GM19099 (cell line): ENCODE results near the gene SPAG16.

Experiments
- POLR2A ChIP-seq: IDR thresholded peaks from 3 replicates; pipeline ENCODE4 v1.6.1; 2011; ENCODE audit warnings: low read depth; ENCODE audit not compliant: insufficient read length; ENCODE audit errors: extremely low read depth

The SPAG16 gene

DNA sequence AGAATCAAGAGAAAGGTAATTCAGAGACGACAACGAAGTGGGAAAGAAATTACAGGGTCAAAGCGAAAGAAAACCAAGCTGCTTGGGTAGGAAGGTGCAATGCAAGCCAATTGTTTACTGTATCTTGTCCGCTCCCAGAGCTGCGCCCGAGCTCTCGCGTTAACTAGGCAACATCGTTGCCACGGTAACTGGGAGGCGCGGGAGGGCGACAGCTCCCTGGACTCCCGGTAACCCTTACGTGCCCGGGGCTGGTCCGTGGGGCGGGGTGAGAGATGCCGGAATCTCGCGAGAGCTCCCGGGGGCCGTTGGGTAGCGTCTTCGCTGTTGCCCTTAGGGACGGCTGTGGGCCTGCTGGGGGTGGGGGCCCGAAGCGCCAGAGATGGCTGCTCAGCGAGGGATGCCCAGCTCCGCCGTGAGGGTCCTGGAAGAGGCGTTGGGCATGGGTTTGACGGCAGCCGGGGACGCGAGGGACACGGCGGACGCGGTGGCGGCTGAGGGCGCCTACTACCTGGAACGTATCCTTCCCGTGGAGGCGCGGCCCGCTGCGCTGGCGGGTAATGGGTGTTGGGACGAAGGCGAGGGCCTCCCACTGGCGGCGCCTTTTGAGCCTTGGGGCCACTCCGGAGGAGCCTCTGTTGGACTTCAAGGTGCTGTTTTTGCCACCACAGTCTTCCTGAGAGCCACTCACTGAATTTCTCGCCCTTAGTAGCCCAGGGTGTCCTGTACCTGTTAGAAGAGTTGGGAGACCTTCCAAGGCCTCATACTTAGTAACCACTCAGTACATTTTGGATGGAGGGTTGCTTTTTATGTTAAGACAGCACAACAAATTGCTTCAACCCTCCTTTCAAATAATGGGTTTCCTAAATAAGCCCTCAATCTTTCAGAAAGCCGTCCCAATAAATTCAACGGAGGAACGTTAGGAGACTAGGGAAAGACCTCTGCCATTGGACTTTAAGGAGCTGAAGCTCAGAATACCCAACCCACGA, at the start of gene SPAG16:
TSS of gene SPAG16 (plus strand) at position 360 of the 986 bp plus-strand sequence.
- TF ChIP-seq POLR2A: peak; percentile 65

DNA sequence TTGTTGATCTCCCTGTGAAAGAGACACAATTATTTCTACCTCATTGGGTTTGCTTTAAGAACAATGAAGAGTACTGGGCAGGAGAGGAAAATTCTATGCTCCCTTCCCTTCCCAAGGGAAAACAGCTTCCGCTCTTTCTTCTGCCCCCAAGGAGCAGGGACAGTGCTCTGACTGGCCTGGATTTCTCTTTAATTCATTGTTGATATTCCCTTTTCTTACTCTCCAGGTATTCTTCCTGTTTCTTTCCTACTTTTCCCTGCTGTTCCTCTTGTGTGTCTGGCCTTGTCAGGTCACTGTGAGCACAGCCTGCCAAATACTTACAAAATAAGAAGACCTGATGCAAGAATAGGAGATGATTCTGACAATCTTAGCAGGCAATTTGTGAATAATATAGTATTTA, 49.6 kb upstream of the SPAG16 start:
- TF ChIP-seq POLR2A: no peak

DNA sequence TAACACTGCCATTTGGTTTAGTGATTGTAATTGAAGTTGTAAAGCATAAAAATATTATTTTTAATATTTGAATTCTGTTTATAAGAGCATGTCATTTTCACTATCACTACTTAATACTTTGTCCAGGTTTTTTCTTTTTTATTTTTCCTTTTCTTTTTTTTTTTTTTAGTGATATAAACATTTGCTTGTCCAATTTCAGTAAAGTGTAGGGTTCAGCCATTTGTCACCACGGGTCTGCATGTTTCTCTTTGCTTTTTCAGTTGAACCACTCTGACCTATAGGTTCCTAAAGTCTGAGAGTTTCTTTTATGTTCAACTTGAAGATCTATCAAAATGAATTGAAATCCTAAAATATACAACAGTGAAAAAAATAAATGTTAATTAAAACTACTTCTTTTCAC, 48.5 kb upstream of the SPAG16 start:
- no peak for TF ChIP-seq POLR2A

DNA sequence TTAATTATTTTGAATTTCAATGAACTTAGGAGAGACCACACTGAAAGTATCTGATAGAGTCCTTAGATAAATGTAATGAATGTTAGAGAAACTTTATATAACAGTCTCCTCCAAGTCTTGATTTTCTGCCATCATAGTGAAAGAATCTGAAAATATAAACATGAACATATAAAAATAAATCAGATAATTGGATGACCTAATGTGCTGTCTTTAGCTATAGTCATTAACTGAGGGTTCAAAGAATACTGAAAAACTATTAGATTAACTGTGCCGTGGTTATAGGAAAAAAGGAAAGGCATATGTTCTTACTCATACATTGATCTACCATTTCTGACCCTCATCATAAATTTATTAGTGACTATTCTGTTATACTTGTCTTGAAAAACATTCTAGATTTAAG, 47.0 kb upstream of the SPAG16 start:
- TF ChIP-seq POLR2A: no peak

DNA sequence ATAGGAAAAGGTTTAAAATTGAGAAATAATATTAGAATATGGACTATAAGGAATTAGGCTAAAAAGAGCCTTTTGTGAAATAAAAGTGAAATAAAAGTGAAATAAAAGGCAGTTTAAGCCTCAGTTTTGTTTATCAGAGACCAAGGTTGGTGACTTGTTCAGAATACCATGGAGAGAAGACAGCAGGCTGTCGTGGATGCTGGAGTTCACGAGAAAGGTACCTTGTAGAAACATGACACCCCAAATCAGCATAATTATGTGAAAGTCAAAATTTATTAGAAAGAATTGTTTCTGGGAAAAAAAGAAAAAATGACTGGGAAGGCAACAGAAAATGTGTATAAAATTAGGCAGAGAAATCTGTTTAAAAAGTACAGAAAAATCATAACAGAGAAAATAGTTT, 46.5 kb upstream of the SPAG16 start:
- no peak for TF ChIP-seq POLR2A

DNA sequence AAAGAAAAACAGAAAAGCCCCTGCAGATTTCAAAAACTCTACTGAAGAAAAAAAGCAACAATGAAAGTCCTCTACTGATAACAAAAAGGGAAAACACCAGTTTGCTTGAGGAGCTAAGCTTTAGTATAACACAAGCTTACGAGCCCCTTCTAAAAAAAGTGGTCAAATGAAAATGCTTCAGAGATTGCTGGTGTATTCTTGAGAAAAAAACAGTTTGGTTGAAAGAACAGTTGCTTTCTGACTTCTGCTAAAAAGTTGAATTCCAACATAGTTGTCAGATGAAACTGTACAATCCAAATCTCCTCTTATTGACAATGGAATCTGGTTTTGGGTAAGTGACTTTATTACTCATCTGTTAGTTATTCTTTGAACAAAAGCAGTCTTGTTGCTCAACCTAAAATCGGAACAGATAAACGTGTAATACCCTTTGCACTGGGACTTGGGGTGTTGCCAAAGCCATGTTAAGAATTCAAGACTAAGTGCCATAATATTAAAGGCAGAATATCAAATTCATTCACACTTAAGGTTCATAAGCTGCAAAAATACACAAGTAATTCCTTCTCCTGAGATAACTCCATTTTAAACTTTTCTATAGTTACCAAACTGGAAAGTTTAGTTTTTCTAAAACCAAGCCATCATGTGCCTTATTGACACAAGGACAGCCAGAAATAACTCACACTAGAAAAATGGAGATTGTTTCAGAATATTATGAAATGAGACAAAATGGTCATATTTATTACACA, 45.3 kb upstream of the SPAG16 start:
- peak; percentile 39 for TF ChIP-seq POLR2A

DNA sequence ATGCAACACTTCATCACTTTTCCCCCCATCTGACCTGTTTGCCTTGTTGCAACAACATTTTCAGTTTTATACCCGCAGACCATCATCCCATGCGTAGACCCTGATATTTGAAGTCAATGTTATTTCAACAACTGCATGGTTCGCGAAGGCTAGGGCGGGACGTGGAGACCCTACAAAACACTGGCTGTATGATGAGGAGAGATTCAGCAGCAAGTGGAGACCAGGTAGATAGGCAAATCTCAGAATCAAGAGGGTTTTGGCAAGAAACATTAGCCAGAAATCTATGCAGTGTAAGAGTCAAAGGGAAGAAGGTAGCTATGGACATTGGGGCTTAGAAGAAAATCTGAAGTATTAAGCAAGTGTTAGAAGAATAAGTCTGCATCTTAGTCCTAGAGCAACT, 42.4 kb upstream of the SPAG16 start:
- TF ChIP-seq POLR2A: no peak

DNA sequence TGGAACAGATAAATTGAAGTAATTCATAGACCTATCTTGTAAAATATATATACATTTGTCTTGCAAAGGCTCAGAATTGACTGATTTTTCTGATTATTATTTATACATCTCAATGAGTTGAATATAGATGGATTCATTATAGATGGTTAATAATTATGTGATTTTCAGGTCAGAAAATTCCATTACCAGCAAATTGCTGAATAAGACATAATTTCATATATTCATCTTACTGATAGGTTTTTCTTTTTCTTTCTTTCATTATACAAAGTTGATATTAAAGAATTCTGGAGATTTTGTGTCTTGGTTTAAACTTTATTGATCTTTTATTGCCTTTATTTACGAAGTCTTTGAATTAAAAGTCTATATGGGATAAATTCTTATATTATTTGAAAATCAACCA, 41.6 kb upstream of the SPAG16 start:
- no peak for TF ChIP-seq POLR2A

DNA sequence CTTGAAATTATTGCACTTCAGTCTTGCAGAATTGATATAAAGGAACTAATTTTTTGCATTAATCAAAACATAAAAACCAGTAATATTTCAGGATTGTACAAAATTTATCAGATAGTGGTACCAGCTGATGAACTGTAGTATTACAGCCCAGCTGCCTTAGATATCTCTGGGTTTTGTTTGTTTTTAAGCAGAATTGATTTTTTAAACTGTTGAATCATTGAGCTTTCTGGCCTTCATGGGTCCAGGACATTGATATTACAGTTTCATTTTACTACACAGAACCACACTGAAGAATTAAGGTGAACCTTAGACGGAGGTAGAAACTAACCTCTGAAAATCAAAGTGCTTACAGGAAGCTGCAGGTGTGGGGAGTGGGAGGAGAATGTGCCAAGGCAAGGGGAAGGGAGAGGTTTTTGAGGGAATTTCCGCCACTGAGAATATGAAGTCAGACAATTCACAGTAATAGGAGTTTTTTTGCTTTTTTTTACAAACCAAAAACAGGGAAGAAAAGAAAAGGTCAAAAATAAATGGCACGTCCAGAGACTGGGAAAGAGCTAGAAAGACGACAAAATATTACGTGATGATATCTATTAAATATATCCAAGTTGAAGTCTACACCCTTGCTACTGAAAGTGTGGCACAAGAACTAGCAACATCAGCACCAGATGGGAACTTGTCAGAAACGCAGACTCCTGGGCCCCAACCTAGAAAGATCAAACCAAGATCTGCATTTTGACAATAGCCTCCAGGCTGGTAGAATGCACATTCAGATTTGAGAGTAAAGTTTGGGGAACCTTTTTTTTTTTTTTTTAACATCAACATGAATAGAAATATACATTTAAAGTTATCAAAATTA, 40.8 kb upstream of the SPAG16 start:
- TF ChIP-seq POLR2A: no peak

DNA sequence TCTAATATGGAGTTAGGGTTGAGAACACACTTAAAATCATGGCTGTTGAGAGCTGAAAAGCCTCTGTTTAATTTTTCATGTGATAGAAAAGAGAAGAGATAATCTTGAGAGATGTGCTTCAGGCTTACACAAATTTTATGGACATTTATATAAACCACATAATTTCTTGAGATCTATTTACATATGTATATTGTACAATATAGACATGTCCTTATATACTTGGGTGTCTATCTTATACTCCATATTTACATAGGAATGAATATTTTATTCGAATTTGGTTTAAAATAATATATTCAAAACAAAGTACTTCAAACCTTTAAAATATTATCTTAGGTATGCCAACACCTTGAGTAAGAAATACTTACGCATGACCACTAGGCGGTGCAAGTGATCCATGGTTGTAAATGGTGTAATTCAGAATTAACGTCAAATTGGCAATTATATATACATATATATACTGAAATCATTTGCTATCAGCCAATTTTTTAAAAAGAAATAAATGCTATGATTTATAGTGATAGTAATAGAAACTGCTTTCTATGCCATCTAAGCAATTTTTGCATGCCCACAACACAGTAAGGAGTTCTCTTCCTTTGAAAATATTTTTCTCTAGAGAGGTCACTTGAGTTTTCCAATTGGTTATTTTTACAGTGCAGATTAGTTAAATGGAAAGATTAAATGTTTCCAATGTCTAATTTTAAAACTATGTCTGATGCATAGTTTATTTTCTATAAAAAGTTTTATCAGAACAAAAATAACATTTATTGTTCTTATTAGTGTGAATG, 37.6 kb upstream of the SPAG16 start:
- no peak for TF ChIP-seq POLR2A

DNA sequence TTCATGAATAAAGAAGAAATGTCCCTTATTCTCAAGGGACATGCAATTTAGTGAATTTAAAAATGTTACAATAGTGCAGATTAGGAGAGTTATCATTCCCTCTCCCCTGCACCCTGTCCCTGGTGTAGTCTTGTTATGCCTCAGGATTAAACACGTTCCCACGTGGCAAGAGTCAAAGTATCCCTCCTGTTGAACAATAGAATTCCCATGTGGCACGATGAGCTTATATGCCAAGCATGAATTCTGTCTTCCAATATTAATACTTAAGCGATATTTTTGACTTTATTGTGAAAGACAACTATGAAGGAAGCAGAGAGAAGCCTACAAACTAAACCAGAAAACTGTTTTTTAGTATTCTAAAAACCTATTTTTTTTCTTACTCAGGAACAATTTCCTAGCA, 36.7 kb upstream of the SPAG16 start:
- no peak for TF ChIP-seq POLR2A

DNA sequence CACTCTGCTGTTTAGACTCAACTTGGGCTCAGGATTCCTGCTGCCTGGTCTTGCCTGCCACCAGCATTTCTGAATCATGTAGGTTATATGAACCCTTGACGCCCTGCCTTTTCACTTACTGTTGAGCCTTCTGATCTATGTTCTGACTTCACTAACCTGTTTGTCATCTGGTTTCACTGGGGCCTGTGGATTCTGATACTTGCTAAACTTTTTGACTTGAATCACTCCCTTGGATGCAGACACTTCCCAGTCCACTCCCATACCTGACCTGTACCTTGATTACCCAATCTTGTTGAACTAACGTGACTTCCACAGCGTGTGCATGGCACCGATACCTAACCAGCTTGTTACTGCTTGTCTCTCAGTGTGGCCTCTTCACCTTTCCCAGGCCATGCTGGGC, 35.6 kb upstream of the SPAG16 start:
- TF ChIP-seq POLR2A: no peak

DNA sequence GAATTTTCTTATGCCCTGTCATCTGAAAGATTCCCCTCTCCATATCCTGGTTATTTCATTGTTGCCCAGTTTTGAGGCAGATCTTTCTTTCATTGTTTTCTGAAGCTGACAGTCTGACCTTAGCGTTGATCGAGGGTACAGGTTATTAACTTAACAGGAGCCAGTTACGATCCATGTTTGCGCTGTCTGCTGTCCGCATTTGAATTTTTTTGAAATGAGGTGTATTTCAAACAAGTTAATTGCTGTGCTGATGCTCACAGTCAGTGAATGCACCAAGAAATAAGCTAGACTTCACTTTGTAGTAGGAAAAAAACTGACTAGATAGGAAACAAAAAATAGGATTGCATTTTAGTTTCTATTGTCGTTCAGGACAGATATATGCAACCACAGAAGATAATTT, 34.8 kb upstream of the SPAG16 start:
- TF ChIP-seq POLR2A: no peak

DNA sequence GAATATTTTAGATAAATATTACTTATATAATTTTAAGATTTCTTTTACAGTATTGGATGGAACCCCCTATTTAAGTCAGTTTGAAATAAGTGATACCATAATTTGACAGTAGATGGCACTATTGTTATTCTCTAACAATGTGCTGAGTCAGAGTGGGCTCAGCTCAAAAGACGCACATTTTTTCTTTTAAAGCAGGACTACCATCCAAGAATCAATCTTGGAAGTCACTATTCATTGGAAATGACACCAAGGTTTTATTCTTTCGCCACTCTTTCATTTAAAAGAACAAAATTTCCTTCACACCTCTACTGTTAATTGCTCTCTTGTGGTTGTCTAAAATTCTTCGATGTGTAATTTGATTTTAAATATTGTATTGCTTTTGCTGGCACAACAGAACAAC, 32.6 kb upstream of the SPAG16 start:
- no peak for TF ChIP-seq POLR2A
